Measurements from ENCODE around the gene ISG20L2. TPM values are rescaled to one million over a fixed set of nuclear protein-coding genes. Genes with fewer than 3 reads are reported as not detected.

Gene ISG20L2
- total and polyA plus RNA-seq, 12 donors, result 5.7 to 17.5 (median 13.3) TPM

DNA sequence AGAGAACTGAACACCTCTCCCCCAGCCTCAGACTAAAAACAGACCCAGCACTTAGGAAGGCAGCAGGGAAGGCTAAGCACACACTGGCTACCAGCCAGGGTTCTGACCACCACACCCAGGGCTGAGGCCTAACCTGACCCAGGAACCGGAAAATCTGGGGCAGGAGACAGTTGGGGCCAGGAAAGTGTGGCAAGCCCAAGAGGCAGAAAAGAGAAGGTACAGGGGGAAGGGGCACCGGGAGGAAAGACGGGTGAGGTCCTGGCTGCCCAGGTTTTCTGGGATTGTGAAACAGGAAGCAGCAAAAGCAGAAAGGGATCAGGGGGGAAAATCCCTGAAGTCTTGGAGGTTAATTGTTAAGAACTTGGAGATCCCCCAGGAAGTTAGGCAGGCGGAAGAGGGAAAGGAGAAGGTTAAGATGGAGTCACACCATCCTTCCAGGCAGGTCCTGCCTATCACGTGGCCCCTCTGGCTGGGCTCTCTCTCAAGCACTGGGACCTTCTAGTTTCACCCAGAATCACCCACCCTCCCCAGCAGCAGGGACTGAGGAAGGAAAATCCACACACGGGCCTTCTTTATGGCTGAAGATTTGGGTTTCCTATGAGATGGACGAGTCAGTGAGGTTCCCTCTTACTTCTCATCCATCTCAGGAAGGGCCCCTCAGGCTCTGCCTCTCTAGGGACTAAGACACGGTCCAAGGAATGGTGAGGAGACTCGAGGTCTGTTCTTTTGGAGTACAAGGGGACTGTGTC lies 20.3 kb upstream of the ISG20L2 start:
- Histone ChIP-seq H3K27me3 (no peaks in the 10 kb centered on the region), H3K4me3 (peak overlapping the region; percentile 18 to 99 (median 97)), H3K27ac (peak overlapping the region; percentile 94 to 100 (median 100)), H3K36me3 (peaks cover 0 to 14% (median 6%) of the 10 kb centered on the region in 9 donors), H3K4me1 (peaks cover 39 to 76% (median 66%) of the 10 kb centered on the region in 9 donors), H3K9me3 (no peaks in the 10 kb centered on the region)
- intact Hi-C loops (cut with DNase I), result loop anchor here in 1 of 10 donors (10.0 kb wide), 1 partner anchor 244 kb away; the partner anchor contains the start of gene MEF2D
- peak in 6 of 8 donors; percentile 3 to 26 (median 9) for ATAC-seq
- WGBS, 2 donors, result 7 to 8% methylated on average over 9 of the region's 9 CpGs
- TF ChIP-seq, protein P1, sequence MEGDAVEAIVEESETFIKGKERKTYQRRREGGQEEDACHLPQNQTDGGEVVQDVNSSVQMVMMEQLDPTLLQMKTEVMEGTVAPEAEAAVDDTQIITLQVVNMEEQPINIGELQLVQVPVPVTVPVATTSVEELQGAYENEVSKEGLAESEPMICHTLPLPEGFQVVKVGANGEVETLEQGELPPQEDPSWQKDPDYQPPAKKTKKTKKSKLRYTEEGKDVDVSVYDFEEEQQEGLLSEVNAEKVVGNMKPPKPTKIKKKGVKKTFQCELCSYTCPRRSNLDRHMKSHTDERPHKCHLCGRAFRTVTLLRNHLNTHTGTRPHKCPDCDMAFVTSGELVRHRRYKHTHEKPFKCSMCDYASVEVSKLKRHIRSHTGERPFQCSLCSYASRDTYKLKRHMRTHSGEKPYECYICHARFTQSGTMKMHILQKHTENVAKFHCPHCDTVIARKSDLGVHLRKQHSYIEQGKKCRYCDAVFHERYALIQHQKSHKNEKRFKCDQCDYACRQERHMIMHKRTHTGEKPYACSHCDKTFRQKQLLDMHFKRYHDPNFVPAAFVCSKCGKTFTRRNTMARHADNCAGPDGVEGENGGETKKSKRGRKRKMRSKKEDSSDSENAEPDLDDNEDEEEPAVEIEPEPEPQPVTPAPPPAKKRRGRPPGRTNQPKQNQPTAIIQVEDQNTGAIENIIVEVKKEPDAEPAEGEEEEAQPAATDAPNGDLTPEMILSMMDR (IDR thresholded peaks at IDR 0.05), result no peak
- peak; percentile 53 to 68 for DNase-seq

DNA sequence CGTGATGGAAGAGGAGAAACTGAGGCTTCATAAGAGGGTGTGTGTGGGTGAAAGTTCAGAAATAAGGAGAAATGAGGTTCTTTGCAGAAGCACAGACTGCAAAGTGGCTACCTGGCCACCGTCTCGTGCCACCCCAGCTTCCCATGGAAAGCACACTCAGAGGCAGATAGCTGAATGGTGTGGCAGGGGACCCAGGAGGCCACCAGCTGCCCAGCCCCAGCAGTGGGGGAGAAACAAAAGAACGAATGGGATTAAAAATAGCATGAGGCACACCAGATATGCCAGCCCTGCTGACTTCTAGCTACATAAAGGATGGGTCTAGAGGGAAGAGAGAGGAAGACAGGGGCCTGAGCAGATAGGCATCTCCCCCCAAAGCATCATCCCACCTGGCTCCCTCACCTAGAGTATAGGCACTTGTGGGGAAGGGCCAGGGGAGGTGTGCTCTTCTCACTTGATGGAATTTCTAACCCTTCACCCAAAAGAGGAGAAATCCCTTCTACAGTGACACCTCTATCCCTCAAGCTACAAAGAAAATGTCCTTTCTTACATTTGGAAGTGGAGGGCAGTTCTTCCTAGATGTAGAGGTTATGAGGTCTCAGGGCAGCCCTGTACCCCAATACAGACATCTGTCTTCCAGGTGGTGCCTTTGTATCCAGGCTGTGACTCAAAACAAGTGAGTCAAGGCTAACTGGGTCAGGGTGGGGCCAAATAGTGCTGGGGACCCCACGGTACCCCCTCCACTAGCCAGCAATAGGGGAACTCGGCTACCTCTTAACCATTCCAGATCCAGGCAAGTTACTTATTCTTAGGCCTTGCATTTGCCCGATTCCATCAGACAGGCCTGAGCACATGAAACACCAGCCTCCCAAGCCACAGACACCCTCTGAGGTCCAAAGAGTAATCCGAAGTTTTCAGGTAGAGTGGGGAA lies 19.4 kb upstream of the ISG20L2 start:
- H3K27me3 ChIP-seq, result no peaks in the 10 kb centered on the region
- intact Hi-C loops (cut with DNase I), result loop anchor here in 1 of 10 donors (10.0 kb wide), 1 partner anchor 243 kb away; the partner anchor contains the start of gene MEF2D
- TF ChIP-seq, protein P1 (IDR thresholded peaks at IDR 0.05), result no peak

DNA sequence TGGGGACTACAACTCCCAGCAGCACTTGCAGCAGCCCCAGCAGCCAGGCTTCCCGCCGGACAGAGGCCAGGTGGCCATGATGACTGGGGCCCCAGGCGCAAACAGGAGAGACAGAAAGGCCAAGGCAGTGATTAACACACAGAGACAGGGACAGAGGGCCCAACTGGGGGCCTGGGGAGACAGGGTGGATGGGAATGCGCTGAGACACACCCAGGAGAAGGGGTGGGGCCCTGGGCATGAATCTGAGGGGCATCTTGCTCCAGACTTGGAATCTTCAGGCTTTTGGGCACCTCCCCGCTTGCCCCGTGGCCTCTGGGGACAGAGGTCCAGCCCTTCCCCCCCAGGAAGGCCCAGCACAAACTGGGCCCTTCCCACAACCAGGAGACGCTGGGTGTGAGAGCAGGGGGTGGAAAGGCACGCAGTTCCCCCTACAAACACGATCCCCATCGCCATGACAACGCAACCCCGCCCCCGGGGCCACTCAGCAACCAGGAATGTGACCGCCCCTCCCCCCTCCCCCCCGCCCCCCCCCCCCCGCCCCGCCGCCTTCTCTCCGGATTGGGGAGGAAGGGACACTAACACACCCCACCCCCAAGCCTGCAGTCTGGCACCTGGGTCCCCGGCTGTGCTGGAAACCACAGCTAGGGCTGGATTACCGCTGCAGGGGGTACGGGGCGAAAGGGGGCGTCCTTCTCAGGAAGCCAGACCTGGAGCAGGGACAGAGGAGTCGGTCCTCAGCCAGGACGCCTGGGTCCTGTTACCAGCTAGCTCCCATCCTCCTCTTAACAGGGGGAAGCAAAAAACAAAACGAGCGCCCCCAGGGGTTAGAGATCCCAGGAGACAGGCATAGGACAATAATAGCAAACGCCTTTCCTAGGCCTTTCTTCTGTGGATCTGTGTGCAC lies 18.4 kb upstream of the ISG20L2 start:
- Histone ChIP-seq H3K9me3 (no peaks in the 10 kb centered on the region), H3K4me1 (peaks cover 35 to 66% (median 54%) of the 10 kb centered on the region in 9 donors), H3K36me3 (peaks cover 0 to 33% (median 21%) of the 10 kb centered on the region in 9 donors), H3K27ac (peak overlapping the region; percentile 94 to 100 (median 100)), H3K27me3 (no peaks in the 10 kb centered on the region), H3K4me3 (peak overlapping the region; percentile 47 to 99 (median 97))
- intact Hi-C loops (cut with DNase I), result loop anchor here in 1 of 10 donors (10.0 kb wide), 1 partner anchor 242 kb away; the partner anchor contains the start of gene MEF2D
- TF ChIP-seq, protein P1 (IDR thresholded peaks at IDR 0.05), result peak in 3 of 9 donors; percentile 24 to 37 (median 27)
- peak; percentile 92 to 97 for DNase-seq
- 0 to 2% methylated on average over 19 to 25 of the region's 29 CpGs for WGBS, 2 donors
- ATAC-seq, result peak; percentile 60 to 82 (median 69)

More for the DNA sequence above, 19.4 kb upstream of the ISG20L2 start:
- ATAC-seq (peak in 4 of 8 donors; percentile 5 to 37 (median 28)), DNase-seq (no peak)
- Histone ChIP-seq H3K9me3 (no peaks in the 10 kb centered on the region), H3K36me3 (peaks cover 0 to 23% (median 15%) of the 10 kb centered on the region in 9 donors), H3K4me3 (peak overlapping the region; percentile 18 to 99 (median 97)), H3K4me1 (peaks cover 36 to 71% (median 62%) of the 10 kb centered on the region in 9 donors), H3K27ac (peak overlapping the region; percentile 94 to 100 (median 100))
- WGBS, 2 donors, result 7 to 8% methylated on average over 8 of the region's 8 CpGs
